HCEC 1CT (cell line): ENCODE results near the gene FSTL4.

Experiments used
- DNase-seq: peaks from one replicate; pipeline ENCODE4 v3.0.0-alpha.2; 2017

Gene FSTL4

DNA sequence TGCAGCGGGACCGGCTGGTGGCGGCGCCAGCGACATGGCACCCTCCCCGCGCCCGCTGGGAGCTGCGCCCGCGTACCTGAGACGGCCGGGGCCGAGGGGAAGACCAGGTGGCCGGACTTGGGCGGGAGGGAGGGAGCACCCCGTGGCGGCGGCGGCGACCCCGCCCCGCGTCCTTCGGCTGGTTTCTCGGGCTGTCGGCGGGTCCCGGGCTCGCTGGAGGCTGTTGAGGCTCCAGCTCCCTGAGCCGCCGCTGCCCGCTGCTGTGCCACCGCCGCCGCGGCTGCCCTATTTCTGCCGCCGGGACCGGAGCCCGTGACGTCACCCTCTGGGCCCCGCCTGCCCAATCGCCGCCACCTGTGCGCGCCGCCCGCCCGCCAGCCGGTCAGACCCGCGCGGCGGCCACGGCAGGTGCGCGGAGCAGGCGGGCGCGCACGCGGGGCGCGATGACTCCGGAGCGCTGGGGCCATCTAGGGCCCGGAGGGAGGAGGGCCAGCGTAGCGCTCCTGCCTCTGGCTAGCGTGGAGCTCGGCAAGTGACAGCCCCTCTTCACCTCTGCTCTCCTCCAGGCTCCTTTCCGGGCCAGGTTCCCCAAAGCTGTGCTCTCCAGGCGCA lies at the start of gene FSTL4:
Gene FSTL4, minus strand, starts transcription at position 293 of the 612 bp plus-strand sequence.
- DNase-seq = no peak

DNA sequence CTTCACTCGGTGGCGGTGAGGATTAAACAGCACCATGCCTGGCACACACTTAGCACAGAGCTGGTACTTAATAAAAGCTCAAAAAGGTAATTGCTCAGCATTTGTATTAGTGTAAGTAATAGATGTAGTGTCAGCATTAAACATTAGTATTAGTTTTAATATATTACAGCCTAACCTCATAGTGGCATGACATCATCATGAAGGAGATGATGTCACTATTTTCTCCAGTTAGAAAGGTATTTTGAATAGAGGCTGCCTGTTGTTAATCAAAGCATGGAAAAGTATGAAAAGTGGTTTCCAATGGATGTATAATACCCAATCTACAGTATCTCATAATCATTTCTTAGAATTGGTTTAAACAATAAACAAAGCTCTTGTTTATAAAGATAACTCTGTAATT lies 49.0 kb upstream of the FSTL4 start:
- no peak for DNase-seq

DNA sequence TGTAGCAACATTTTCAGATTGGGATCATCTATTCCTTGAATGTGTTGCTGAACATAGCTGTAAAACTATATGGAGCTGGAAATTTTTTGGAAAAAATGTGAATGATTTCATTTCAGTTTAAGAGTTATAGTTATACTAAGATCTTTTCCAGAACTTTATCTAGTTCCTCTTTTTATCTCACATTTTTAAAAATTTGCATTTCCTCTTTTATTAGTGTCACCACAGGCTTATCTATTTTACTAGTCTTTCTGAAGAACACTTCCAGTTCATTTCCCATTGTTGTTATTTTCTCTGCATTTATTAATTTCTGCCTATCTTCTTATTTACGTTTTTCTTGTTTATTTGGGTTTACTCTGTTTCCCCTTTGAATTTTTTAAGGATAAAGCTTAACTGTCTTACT lies 46.0 kb upstream of the FSTL4 start:
- no peak for DNase-seq

- DNase-seq = no peak
These were observed 44.7 kb upstream of the FSTL4 start for GRCh38 chr5:133657036-133657435.

GRCh38 chr5:133655966-133656365 lies 43.6 kb upstream of the FSTL4 start:
- no peak for DNase-seq

GRCh38 chr5:133653760-133654049 lies 41.4 kb upstream of the FSTL4 start:
- DNase-seq = no peak

GRCh38 chr5:133652951-133653759 lies 40.8 kb upstream of the FSTL4 start:
- DNase-seq = no peak

- no peak for DNase-seq
These were observed 31.9 kb upstream of the FSTL4 start for GRCh38 chr5:133644000-133644865.

DNA sequence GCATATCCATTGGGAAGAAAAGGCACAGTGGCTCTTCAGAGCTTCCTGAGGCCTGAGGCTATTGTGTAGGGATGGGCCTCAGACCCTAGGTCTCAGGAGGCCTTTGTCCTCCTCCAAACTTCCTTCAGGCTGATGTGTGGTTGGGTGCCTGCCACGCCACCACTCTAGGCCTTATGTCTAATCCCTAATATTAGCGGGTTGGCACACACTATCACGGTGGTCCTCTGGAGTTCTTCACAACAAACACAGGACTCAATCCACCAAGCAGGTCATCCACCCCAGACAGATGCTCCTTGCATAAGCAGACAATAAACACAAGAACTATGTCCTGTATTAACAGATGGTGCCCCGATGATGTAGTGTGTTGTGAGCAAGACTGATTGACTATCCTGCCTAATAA lies 31.0 kb upstream of the FSTL4 start:
- DNase-seq = no peak

- DNase-seq = no peak
These were observed 29.9 kb upstream of the FSTL4 start for GRCh38 chr5:133642153-133642722.

GRCh38 chr5:133641683-133642082 lies 29.3 kb upstream of the FSTL4 start:
- DNase-seq = no peak

GRCh38 chr5:133639850-133640528 lies 27.6 kb upstream of the FSTL4 start:
- no peak for DNase-seq

GRCh38 chr5:133638436-133638835 lies 26.1 kb upstream of the FSTL4 start:
- DNase-seq = no peak

DNA sequence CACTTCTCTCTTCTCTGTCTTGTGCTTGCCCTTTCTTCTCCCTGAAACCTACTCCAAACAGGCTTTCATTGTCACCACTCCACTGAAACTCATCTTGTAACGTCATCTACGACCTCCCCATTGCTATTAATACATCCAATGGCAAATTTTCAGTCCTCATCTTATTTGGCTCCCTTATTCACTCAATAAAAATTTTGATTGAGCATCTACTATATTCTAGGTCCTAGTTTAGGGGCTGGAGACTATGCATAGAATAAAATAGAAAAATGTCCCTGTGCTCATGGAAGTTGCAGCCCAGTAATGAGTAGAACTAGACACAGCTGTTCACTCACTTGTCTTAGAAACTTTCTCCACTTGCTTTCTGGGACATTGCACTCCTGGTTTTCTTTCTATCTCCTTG lies 24.9 kb upstream of the FSTL4 start:
- DNase-seq = no peak

GRCh38 chr5:133635051-133635450 lies 22.7 kb upstream of the FSTL4 start:
- DNase-seq = peak; percentile 25

GRCh38 chr5:133627180-133627579 lies 14.8 kb upstream of the FSTL4 start:
- DNase-seq = no peak

- no peak for DNase-seq
These were observed 12.0 kb upstream of the FSTL4 start for GRCh38 chr5:133624316-133624715.

- DNase-seq = no peak
These were observed 5.8 kb upstream of the FSTL4 start for GRCh38 chr5:133618141-133618540.

GRCh38 chr5:133613743-133614142 lies 1.4 kb upstream of the FSTL4 start:
- DNase-seq = no peak

DNA sequence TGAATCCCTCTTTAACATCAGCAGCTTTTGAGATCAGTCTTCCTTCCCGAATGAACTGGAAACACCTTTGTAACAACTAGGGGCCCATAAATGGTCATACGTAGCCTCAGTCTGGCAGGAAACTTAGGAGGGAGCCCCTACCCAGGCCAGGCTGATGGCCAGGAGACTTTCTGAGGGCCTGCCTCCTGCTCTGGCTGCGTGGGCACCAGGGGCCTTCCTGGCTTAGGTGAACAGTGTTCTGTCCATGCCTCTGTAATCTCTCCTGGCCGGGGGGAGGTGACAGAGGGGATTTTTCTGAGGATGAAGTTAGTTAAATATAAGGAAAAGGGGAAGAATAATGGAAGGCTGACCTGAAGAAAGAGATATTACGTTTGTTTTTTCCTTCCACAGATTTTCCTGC lies 843 bp upstream of the FSTL4 start:
- no peak for DNase-seq

DNA sequence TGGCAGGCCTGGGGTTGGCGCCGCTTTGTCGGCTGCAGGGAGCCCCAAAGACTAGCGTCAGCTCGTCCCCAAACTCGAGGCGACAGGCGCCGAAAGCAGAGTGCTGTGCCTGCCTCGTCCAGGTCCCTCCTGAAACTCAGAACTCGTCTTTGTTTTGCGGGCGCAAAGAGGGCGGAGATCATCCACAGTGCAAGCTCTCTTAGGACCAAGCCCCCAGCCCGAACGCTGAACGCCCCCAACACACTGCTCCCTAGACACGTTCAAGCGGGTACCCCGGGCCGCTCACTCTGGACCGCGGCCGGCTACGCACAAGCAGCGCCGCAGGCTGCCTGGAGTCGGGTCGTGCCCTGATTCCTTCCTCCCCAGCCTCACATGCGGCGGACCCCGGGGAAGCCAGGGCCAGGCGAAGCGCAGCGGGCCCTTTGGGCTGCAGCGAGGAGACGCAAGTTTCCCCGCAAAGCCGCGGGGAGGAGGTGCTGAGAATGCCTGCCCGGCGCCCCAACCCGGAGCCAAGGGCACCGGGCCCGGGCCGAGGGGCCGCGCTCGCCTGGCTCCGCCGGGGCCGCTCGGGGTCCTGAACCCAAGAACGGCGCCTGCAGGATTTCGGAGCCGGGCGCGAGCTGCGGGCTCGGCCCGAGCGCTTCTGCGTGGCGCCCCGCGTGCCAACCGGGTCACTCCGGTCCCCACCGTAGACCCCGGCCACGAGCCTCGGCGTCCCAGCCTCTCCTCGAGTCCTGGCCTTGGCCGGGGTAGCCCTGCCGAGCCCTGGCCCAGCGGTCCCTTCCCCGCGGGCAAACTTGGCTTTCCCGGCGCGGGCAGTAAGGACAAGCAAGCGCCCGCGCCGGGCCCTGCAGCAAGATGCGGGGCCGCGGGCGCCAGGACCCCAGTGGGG lies 738 bp downstream of the FSTL4 start:
- DNase-seq = no peak
